Transverse colon (tissue), 4 donors: ENCODE results near the gene ZNF664. TPM values are rescaled to one million over a fixed set of nuclear protein-coding genes. Genes with fewer than 3 reads are reported as not detected.

ENCODE experiments used
- DNase-seq: peaks from one replicate; pipeline ENCODE4 v3.0.0-alpha.2; 2019
- H3K27ac ChIP-seq, 4 donors: fragments of 200-600 bp; sonication (generic); 2 replicates each; pipeline ENCODE4 v1.5.1; 2016 to 2018; ENCODE audit warnings: inconsistent platforms in 4 of 4
- H3K27me3 ChIP-seq: fragments of 200-600 bp; sonication (generic); 2 replicates; pipeline ENCODE4 v1.5.1; 2017; ENCODE audit warnings: inconsistent platforms
- H3K36me3 ChIP-seq, 4 donors: fragments of 200-600 bp; sonication (generic); 2 replicates each; pipeline ENCODE4 v1.5.1; 2017 to 2019; ENCODE audit warnings: inconsistent platforms in 4 of 4
- H3K4me1 ChIP-seq, 4 donors: fragments of 200-600 bp; sonication (generic); 2 replicates each; pipeline ENCODE4 v1.5.1; 2017 to 2020; ENCODE audit warnings: inconsistent platforms in 4 of 4
- H3K4me3 ChIP-seq, 4 donors: fragments of 200-600 bp; sonication (generic); 1 replicate in 1 of 4; 2 replicates in 3 of 4; pipeline versions ENCODE4 v1.5.1 to v1.6.1; 2017 to 2019; ENCODE audit warnings: inconsistent platforms in 4 of 4
- H3K9me3 ChIP-seq, 2 donors: fragments of 200-600 bp; sonication (generic); 2 replicates each; pipeline ENCODE4 v1.5.1; 2017 to 2019; ENCODE audit warnings: inconsistent platforms in 2 of 2
- EP300 ChIP-seq: sonication (generic); formaldehyde crosslinking; IDR thresholded peaks from one replicate; pipeline ENCODE4 v1.6.1; 2017; ENCODE audit warnings: antibody characterized with exemption, low read depth
- POLR2A ChIP-seq: fragments of 450-650 bp; IDR thresholded peaks from one replicate; pipeline ENCODE4 v1.6.1; 2016; ENCODE audit warnings: antibody characterized with exemption, mild to moderate bottlenecking, moderate library complexity
- POLR2AphosphoS5 ChIP-seq, 3 donors: sonication (generic); formaldehyde crosslinking; IDR thresholded peaks; one replicate each; pipeline ENCODE4 v1.6.1; 2016; ENCODE audit warnings: antibody characterized with exemption in 3 of 3
- WGBS, 2 donors: methylation state at CpG; one replicate each; pipeline ENCODE4 v1.1.5; 2018; ENCODE audit warnings: low coverage in 1 of 2; 5-methylcytosine and 5-hydroxymethylcytosine counted together
- in situ Hi-C, 4 donors: fragments of 200-750 bp; cut with MboI; loops; one replicate each; pipeline versions ENCODE4 v1.15.0 to v1.15.1; 2017; ENCODE audit warnings: low sequenced_read_pairs in 3 of 4, low pct_ligation_motif_present in 1 of 4, low pct_unique_long_range_greater_than_20kb in 1 of 4
- intact Hi-C: fragments of 100-400 bp; cut with DNase I; formaldehyde crosslinking; loops from one replicate; pipeline ENCODE4 v1.15.1; 2023; ENCODE audit warnings: low total_unique reads
- total RNA-seq, 4 donors: library from RNA; depleted of rRNA; stranded (reverse); fragments of >200 nt; gene quantifications; one replicate each; pipeline ENCODE4 v1.1.0, GENCODE V29; 2016
- TF ChIP-seq, protein P1 (sequence below), 5 experiments: fragments of 200-600 bp in 3 of 5; fragments of 450-650 bp in 2 of 5; sonication (generic) in 3 of 5; IDR thresholded peaks; 1 replicate in 2 of 5; 2 replicates in 3 of 5; pipeline ENCODE4 v1.5.1; 2016 to 2017; ENCODE audit warnings: antibody characterized with exemption in 5 of 5, inconsistent platforms in 3 of 5, mild to moderate bottlenecking in 2 of 5, moderate library complexity in 1 of 5

ZNF664 gene
- total RNA-seq, 4 donors from 2014 or later, result 84.4 to 144 (median 103) TPM

DNA sequence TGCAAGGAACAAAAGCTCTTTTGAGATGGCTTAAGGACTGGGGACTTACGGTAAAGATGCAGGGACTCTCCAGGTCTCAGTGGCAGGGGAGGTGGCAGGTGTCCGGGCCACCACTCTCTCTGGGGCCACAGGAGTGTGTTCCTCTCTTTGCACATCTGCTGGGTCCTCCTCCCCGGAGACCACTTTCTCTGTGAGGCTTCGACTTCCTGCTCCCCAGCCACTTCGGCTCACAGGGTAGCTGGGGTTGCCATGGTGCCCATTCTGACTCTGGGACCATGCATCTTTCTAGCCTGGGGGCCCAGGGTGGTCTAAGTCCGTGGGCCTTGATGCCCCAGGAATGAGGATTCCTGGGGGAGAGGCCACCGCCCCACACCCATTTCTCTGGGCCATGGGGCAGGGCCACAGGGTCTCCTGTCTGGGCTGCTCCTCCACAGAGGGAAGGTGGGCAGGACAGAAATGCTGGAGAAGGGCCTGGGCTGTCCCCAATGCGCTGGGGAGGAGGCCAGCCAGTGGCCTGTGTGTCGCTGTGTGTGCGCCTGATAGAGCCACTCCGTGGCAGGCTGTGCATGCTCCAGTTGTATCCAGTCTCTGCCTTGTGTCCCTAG lies 38.9 kb upstream of the ZNF664 start:
- H3K36me3 ChIP-seq, result peaks cover 0 to 2% (median 0%) of the 10 kb centered on the region in 4 donors
- no peaks in the 10 kb centered on the region for H3K27me3 ChIP-seq
- no peak overlapping the region for H3K4me3 ChIP-seq
- DNase-seq, result no peak
- H3K9me3 ChIP-seq, result no peaks in the 10 kb centered on the region
- in situ Hi-C loops (no loop called here), intact Hi-C loops (no loop called here)
- TF ChIP-seq EP300 (no peak), POLR2A (no peak), POLR2AphosphoS5 (IDR thresholded peaks at IDR 0.05) (no peak)
- TF ChIP-seq, protein P1, sequence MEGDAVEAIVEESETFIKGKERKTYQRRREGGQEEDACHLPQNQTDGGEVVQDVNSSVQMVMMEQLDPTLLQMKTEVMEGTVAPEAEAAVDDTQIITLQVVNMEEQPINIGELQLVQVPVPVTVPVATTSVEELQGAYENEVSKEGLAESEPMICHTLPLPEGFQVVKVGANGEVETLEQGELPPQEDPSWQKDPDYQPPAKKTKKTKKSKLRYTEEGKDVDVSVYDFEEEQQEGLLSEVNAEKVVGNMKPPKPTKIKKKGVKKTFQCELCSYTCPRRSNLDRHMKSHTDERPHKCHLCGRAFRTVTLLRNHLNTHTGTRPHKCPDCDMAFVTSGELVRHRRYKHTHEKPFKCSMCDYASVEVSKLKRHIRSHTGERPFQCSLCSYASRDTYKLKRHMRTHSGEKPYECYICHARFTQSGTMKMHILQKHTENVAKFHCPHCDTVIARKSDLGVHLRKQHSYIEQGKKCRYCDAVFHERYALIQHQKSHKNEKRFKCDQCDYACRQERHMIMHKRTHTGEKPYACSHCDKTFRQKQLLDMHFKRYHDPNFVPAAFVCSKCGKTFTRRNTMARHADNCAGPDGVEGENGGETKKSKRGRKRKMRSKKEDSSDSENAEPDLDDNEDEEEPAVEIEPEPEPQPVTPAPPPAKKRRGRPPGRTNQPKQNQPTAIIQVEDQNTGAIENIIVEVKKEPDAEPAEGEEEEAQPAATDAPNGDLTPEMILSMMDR (IDR thresholded peaks at IDR 0.05), result no peak
- 86% methylated on average over 11 of the region's 11 CpGs; no CpG with 5 or more reads in 1 of the 2 donors for WGBS, 2 donors
- H3K4me1 ChIP-seq, result no peaks in the 10 kb centered on the region
- no peak overlapping the region for H3K27ac ChIP-seq

DNA sequence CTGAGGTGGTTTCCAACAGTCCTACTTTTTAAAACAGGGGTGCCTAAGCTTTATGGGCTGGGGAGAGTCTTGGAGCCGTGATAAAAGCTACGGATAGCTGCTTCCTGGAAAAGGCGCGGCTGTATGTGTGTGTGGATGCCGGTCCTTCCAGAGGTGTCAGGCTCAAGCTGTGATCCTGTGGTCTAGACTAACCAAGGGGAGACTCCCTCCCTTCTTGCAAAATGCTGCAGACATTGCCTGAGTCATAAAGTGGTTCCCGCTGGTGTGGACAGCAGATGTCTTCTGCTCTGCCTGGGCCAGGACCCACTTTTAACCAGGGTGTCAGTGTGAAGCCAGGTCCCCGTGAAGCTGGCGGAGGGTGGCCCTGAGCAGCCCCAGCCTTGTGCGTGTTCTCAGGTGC lies 38.2 kb upstream of the ZNF664 start:
- Histone ChIP-seq H3K27ac (no peak overlapping the region), H3K9me3 (no peaks in the 10 kb centered on the region), H3K36me3 (peaks cover 0 to 2% (median 0%) of the 10 kb centered on the region in 4 donors), H3K4me1 (no peaks in the 10 kb centered on the region), H3K4me3 (no peak overlapping the region), H3K27me3 (no peaks in the 10 kb centered on the region)
- DNase-seq, result no peak
- intact Hi-C loops, result no loop called here
- TF ChIP-seq, protein P1 (IDR thresholded peaks at IDR 0.05), result no peak
- TF ChIP-seq EP300, result no peak
- TF ChIP-seq POLR2A, result no peak
- TF ChIP-seq POLR2AphosphoS5 (IDR thresholded peaks at IDR 0.05), result no peak
- WGBS, 2 donors, result 56% methylated on average over 9 of the region's 9 CpGs; no CpG with 5 or more reads in 1 of the 2 donors
- in situ Hi-C loops, result no loop called here

DNA sequence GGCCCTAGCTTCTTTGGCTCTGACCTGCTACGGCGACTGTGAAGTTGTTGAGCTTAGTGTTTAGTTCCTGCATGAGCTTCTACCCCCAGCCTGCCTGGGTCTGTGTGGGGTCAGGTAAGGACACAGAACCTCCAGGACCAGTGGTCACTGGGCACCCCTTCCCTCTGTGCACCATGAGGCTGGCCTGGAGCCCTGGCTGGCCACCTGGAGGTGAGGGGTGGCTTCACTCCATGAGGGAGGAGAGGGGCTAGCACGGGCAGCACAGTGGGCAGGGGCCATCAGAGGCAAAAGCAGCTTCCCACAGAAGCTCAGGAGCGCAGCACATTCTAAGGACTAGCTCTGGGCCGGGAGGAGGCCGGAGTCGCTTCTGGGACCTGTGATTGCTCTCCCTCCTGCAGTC lies 37.1 kb upstream of the ZNF664 start:
- Histone ChIP-seq H3K4me3 (no peak overlapping the region), H3K4me1 (no peaks in the 10 kb centered on the region), H3K27me3 (no peaks in the 10 kb centered on the region), H3K36me3 (peaks cover 0 to 2% (median 0%) of the 10 kb centered on the region in 4 donors), H3K27ac (no peak overlapping the region), H3K9me3 (no peaks in the 10 kb centered on the region)
- no peak for DNase-seq
- in situ Hi-C loops (no loop called here), intact Hi-C loops (no loop called here)
- 89 to 97% methylated on average over 4 to 7 of the region's 7 CpGs for WGBS, 2 donors
- TF ChIP-seq EP300 (no peak), POLR2AphosphoS5 (IDR thresholded peaks at IDR 0.05) (no peak), POLR2A (no peak)
- TF ChIP-seq, protein P1 (IDR thresholded peaks at IDR 0.05), result no peak

DNA sequence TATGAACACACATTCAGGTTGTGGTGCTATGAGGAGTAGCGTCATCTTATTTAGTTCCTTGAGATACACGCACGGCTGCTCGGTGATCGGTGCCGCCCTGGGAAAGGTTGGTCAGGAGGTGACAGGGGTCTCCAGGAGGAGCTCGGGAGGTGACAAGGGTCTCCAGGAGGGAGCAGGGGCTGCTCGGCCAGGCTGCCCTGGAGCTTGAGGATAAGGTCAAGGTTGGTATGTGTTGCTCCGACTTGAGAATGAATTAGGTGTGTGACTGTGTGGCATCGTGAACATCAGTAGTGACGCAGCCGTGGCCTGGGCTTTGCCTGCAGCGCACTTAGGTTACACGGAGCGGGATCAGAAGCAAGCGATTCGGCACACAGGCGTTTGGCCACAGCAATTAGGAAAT lies 36.5 kb upstream of the ZNF664 start:
- WGBS, 2 donors, result 93 to 96% methylated on average over 3 to 18 of the region's 18 CpGs
- in situ Hi-C loops (no loop called here), intact Hi-C loops (no loop called here)

More for the DNA sequence above, 36.5 kb upstream of the ZNF664 start:
- no peaks in the 10 kb centered on the region for H3K27me3 ChIP-seq
- H3K27ac ChIP-seq, result no peak overlapping the region
- peaks cover 0 to 2% (median 1%) of the 10 kb centered on the region in 4 donors for H3K36me3 ChIP-seq
- no peaks in the 10 kb centered on the region for H3K9me3 ChIP-seq
- TF ChIP-seq POLR2AphosphoS5 (IDR thresholded peaks at IDR 0.05), result no peak
- TF ChIP-seq EP300, result no peak
- TF ChIP-seq, protein P1 (IDR thresholded peaks at IDR 0.05), result no peak
- TF ChIP-seq POLR2A, result no peak
- DNase-seq, result no peak
- no peaks in the 10 kb centered on the region for H3K4me1 ChIP-seq
- no peak overlapping the region for H3K4me3 ChIP-seq
